ENCODE measurements around the gene OR10V1.

DNA sequence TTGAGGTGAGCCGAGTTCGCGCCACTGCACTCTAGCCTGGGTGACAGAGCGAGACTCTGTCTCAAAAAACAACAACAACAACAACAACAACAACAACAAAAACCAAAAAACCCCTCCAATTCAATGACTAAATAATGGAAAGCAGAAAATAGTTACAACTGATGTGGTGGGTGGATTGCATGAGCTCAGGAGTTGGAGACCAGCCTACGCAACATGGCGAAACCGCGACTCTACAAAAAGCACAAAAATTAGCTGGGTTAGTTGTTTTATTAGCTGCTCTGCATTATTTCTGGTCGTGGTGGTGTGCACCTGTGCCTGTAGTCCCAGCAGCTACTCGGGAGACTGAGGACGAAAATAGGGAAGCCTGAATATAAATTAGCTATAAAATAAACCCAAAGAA, 42.2 kb downstream of the OR10V1 start:
- TF ChIP-seq, protein P1, sequence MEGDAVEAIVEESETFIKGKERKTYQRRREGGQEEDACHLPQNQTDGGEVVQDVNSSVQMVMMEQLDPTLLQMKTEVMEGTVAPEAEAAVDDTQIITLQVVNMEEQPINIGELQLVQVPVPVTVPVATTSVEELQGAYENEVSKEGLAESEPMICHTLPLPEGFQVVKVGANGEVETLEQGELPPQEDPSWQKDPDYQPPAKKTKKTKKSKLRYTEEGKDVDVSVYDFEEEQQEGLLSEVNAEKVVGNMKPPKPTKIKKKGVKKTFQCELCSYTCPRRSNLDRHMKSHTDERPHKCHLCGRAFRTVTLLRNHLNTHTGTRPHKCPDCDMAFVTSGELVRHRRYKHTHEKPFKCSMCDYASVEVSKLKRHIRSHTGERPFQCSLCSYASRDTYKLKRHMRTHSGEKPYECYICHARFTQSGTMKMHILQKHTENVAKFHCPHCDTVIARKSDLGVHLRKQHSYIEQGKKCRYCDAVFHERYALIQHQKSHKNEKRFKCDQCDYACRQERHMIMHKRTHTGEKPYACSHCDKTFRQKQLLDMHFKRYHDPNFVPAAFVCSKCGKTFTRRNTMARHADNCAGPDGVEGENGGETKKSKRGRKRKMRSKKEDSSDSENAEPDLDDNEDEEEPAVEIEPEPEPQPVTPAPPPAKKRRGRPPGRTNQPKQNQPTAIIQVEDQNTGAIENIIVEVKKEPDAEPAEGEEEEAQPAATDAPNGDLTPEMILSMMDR (conservative IDR thresholded peaks at IDR 0.05; ENCODE audit: low read depth, low read length) = no peak
- TF ChIP-seq EZH2 (IDR thresholded peaks at IDR 0.05; ENCODE audit: low read length, unreplicated experiment) = no peak

All from PC-3 (cell line).